Cardiac septum (tissue), 1 donor: ENCODE results near the gene ALDH6A1. TPM values are rescaled to one million over a fixed set of nuclear protein-coding genes. Genes with fewer than 3 reads are reported as not detected.
"Not testable (repeated sequence)": the region's sequence is repeated elsewhere in the genome, so short reads cannot be mapped to it uniquely, and the experiment has no call there.

Experiments
- DNase-seq: peaks from one replicate; pipeline ENCODE4 v3.0.0-alpha.2; 2020; ENCODE audit warnings: low spot score
- intact Hi-C: fragments of 100-400 bp; cut with DNase I; formaldehyde crosslinking; loops from one replicate; pipeline ENCODE4 v1.14.0; 2022
- long read RNA-seq: library from polyadenylated mRNA; unstranded; transcript quantifications from one replicate; pipeline ENCODE4 v2.0.0, GENCODE V29; 2021
- total RNA-seq: library from RNA; stranded (reverse); fragmentation: NEBNext Ultra II Directional; extraction: Animal tissue kit (Norgen Biotek cat#: 25700); gene quantifications from one replicate; pipeline ENCODE4 v1.2.1, GENCODE V29; 2021
- donor health status: DM: no; HTN: no; CAD: no.

The ALDH6A1 gene
- total RNA-seq: 67.8 TPM
- long read RNA-seq, full-length matches to known transcripts: 126 of 153 reads
- long read RNA-seq, partial matches to known transcripts: 8 of 153 reads
- long read RNA-seq, other reads (novel, unspliced or antisense): 19 of 153 reads

DNA sequence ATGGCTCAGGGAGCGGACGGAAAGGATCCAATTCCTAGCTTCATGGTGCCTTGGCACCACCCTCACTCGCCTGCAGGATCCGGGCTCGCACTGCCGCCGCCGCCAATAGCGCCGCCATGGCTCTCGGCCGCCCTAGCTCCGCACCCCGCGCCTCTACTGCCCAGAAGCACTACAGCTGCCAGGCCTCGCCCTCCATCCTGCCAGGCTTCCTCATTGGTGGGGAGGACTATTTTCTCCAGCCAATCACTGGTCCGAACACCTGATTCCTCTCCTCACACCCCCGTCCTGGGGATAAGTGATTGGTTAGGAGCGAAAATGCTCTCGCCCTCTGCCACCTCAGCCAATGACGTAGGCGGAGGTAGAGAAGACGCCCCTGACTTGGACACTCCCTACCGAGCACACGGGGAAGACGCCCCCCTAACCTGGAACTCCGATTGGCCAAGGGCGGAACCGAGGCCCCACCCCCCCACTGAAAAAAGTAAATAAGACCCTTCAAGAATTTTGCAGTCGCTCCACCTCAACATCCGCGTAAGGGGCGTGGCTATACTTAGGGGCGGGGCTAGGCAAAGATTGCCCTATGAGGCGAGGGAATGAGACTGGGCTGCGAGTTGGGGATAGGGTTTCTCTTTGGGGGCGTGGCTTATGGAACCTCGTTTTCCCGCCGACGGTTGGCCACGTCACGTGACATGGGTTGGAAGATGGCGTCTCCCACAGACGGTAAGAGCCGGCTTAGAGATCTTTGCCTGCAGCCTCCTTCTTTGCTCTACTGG lies at the start of gene ALDH6A1, which contains the start of gene LIN52:
ALDH6A1 (minus strand) TSS at position 177 of the 770 bp plus-strand sequence; CDS start at position 118, 59 bp downstream.
LIN52 (plus strand) TSS at position 680 of the 770 bp plus-strand sequence; CDS start at position 699, 19 bp downstream.
- peak; percentile 99 for DNase-seq
- intact Hi-C loops: no loop called here

DNA sequence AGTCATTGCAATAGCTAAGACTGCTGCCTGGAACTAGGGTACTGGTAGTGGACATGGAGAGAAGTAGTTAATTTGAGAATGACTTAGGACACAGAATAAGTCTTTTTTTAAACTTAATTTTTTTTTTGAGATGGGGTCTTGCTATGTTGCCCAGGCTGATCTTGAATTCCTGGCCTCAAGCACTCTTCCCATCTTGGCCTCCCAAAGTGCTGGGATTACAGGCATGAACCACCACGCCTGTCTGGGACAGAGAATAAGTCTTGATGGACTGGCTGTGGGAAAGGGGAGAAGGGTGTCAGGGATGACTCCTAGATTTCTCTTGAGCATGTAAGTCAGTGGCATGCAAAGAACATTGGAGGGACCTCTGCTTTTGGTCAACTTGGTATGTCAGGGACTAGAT lies 43.4 kb upstream of the ALDH6A1 start:
- no peak for DNase-seq
- intact Hi-C loops: no loop called here

GRCh38 chr14:74126315-74127013 lies 42.2 kb upstream of the ALDH6A1 start:
- intact Hi-C loops: no loop called here
- no peak for DNase-seq

DNA sequence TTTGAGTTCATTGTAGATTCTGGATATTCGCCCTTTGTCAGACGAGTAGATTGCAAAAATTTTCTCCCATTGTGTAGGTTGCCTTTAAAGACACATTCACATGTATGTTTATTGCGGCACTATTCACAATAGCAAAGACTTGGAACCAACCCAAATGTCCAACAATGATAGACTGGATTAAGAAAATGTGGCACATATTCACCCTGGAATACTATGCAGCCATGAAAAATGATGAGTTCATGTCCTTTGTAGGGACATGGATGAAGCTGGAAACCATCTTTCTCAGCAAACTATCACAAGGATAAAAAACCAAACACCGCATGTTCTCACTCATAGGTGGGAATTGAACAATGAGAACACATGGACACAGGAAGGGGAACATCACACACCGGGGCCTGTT lies 41.2 kb upstream of the ALDH6A1 start:
- intact Hi-C loops, DNase-seq: not testable (repeated sequence)

DNA sequence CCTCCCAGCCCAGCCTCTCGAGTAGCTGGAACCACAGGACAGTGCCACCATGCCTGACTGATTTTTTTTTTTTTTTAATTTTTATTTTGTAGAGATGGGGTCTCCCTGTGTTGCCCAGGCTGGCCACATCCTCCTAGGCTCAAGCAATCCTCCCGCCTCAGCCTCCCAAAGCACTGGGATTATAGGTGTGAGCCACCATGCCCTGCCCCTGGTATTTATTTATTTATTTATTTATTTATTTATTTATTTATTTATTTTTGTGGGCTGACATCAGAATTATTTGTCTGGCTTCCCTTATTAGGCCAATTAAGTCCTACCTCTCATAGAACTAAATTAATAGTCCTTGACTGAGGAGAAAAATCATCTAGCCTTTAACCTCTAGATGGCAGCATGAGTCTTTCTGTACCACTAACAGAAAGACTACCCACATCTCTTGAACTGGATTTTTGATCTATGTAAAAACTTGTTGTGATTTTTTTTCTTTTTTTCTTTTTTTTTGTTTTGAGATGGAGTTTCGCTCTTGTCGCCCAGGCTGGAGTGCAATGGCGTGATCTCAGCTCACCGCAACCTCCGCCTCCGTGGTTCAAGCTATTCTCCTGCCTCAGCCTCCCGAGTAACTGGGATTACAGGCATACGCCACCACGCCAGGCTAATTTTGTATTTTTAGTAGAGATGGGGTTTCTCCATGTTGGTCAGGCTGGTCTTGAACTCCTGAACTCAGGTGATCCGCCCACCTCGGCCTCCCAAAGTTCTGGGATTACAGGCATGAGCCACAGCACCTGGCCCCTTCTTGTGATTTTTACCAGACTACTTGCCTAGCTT lies 27.4 kb upstream of the ALDH6A1 start:
- not testable (repeated sequence) for DNase-seq
- intact Hi-C loops: loop anchor here (5.0 kb wide), 1 partner anchor 146 kb away; no protein-coding TSS in a partner anchor

DNA sequence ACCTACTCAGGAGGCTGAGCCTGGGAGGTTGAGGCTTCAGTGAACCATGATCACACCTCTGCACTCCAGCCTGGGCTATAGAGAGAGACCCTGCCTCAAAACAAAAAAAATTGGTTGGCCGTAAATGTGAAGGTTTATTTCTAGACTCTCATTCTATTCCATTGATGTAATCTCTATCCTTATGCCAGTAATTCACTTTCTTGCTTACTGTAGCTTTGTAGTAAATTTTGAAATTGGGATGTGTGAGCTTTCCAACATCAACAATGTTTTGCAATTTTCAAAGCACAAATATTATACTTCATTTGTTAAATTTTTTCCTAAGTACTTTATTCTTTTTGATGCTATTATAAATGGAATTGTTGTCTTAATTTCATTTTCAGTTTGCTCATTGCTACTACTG lies 25.1 kb upstream of the ALDH6A1 start:
- intact Hi-C loops: no loop called here
- no peak for DNase-seq

DNA sequence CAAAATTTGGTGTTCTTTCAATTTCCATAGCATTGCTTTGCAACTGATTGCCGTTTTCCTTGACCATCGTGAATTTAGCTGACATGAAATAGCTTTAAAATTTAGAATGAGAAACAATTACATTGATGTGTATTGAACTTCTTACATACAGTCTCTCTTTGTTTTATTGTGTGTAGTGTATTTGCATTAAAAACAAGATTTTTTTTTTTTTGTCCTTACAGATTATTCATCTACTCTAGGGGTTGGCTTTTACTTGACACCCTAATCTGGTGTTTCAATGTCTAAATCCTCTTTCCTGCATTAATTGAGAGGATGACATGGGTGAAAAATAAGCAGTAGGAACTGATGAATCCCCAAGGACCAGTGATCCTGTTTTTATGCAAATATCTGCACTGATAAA lies 21.1 kb upstream of the ALDH6A1 start:
- DNase-seq: no peak
- intact Hi-C loops: no loop called here

DNA sequence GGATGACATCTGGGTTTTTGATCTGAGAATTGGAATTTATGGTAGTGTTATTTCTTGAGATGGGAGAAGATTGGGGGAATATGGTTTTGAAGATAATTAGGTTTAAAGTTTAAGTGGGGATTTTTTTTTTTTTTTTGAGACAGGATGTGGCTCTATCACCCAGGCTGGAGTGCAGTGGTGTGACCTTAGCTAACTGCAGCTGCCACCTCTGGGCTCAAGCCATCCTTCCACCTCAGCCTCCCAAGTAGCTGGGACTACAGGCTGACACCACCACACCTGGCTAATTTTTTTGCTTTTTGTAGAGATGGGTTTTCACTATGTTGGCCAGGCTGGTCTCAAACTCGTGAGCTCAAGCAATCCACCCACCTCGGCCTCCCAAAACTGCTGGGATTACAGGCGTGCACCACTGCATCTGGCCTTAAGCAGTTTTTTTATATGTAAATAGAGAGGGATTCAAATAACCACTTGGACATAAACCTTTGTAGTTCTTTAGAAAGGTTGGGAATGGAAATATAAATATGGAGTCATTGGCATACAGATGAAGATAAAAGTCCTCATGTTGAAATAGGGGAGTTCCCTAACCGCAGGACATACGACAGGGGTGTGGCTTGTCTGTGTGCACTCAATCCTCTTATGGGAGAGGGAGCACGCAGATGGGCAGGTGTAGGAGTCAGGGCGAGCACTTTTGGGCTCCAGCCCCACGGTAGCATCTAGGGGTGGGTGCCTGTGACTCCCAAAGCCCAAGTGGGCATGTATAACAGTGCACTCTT lies 5.2 kb upstream of the ALDH6A1 start:
- DNase-seq: no peak
- intact Hi-C loops: no loop called here

DNA sequence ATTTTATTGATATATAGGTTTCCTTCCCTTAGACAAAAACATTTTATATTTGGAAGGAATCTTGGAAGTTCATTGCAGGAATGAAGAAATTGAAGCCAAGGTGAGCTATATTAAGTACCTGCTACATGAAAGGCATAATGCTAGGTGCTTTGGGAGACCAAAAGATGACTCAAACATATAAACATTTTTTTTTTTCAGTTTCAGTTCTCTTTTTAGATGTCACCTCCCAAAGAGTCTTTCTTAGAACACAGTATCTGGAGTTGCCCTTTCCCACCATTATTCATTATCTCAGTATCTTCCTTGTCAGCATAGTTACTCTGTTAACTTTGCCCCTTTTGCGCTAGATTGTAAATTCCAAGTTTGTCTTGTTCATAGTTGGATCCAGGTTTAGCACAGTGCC lies 1.6 kb upstream of the ALDH6A1 start:
- intact Hi-C loops: no loop called here

DNA sequence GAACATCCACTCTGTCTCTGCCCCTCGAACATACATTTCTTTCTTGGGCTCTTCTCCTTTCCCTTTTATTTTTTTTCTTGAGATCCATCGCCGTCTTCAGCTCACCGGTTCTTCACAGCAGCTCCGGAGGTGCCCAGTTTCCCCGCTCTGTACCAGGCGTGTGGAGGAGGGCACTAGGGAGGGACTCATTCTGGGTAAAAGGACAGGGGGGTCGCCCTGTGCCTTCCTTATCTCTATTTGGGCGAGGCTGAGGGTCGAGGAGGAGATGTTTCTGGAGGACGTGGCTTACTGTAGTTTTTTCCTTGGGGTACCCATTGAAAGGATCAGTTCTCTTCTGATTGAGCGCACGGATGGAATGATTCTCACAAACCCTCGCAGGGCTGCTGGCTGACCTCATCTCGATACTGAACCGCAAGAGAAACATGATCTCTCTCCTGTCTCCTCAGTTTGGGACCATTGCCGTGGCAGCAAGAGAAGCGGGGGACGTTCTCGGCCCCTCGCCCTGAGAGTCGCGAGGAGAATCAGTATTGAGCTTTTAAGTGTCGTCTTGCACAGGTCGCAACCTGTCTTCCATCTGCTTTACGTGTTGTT lies 889 bp upstream of the ALDH6A1 start:
- intact Hi-C loops: no loop called here
- DNase-seq: no peak

More for the DNA sequence above, 1.6 kb upstream of the ALDH6A1 start:
- no peak for DNase-seq

GRCh38 chr14:74083784-74084276 lies 423 bp downstream of the ALDH6A1 start:
- DNase-seq: peak; percentile 77
- intact Hi-C loops: no loop called here

DNA sequence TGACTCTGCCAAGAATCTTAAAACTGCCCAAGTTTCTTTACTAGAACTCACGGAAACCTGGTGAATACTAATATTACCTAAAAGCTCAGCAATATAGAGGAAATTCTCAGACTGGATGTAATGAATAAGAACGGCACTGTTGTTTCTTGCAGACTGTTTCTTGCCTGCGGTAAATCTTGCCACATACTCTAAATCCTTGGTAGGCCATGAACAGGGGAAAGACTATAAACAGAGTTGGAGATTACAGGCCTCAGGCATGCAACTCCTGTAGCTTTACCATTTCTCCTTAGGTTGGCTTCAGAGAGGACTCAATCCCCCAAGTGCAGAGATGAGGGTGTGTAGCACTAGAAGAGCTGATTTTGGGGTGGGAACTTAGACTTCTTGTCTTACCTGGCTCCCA lies 1.1 kb downstream of the ALDH6A1 start:
- intact Hi-C loops: no loop called here
- no peak for DNase-seq

DNA sequence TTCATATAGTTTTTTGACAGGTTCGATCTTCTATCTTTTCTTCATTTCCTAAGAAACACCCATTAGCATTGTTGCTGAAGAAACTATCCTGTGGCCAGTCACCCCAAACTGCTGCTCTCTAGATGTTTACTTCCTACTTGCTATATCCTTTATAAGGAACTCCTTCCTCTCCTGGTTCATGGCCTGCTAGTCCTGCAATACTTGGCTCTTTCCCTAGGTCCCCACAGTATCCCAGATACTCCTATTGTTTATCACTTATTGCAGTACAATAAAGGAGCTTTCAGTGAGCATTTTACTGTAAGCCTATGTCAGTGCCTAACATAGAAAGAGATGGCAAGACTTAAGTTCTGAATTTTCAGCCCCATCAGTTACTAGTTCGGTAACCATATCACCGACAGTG lies 2.8 kb downstream of the ALDH6A1 start:
- no peak for DNase-seq
- intact Hi-C loops: no loop called here

DNA sequence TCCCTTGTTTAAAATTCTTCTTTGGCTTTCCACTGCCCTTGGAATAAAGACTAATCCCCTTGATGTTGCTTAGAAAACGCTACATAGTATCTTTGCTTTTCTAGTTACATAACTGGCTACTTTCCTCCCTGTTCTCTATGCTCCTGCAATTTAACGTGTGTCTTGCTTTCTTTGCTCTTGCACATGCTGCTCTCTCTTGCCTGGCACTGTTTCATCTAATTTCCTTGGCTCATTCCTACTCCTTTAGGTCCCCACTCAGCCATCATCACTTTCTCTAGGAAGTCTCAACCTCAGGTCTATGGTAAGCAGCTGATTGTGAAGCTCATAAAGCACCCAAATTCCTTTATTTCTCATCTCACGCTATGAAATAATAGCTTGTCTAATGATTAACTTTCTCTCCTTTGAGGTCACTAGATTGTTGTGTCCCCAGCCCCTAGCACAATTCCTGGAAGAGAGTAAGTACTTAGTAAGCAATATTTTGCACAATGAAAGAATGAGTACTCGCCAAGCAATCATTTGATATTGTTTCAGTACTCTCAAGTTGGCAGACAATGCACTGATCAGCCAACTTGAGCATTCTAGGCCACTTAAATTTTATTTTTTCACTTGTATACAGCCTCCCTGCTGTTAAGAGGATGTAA lies 3.3 kb downstream of the ALDH6A1 start:
- intact Hi-C loops: no loop called here
- no peak for DNase-seq

- intact Hi-C loops: no loop called here
- no peak for DNase-seq
These were observed 6.9 kb downstream of the ALDH6A1 start for GRCh38 chr14:74077401-74077800.

DNA sequence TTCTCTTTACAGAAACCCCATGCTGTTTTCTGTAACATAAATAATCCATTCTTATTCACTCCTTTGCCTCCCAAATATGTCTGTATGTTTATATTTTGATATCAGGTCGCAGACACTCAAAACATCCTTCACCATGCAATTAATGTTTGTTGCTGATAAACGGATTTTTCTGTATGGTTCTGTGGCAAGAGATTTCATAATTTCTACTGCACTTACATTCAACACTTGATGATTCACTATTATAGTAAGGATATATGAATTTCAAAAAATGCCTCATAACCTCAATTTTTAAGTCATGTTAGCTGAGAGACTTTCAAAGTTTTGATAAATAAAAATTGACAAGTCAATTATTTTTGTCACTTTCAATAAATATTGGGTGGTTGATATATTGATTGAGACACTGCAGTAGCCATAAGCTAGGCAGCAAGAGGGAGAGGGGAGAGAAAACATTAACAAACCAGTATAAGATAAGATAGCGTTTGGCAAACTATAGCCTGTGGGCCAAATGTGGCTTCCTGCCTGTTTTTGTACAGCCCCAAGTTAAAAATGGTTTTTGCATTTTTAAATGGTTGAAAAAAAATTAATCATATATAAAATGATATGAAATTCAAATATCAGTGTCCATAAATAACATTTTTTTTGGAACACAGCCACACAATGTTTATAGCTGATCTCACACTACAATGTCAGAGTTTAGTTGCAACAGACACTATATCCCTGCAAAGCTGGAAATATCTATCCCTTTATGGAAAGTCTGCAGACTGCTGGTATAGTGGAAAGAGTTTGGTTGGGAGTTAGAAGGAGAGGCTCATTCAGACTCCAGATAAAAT lies 18.3 kb downstream of the ALDH6A1 start:
- intact Hi-C loops: no loop called here
- DNase-seq: no peak

GRCh38 chr14:74064883-74065282 lies 19.4 kb downstream of the ALDH6A1 start:
- DNase-seq: no peak

More at GRCh38 chr14:74064883-74065282, 19.4 kb downstream of the ALDH6A1 start:
- intact Hi-C loops: no loop called here
